OCI-LY3 (cell line): ENCODE results near the gene CCDC159.

Experiments used
- H2AFZ ChIP-seq: fragments of 200-600, 300-600 bp; shearing (Covaris generic); 2 replicates; pipeline ENCODE4 v1.6.0; 2014; ENCODE audit warnings: antibody characterized with exemption, low read depth, low read length
- H3K27ac ChIP-seq: fragments of 200-600, 300-600 bp; sonication (generic); 2 replicates; pipeline ENCODE4 v1.5.1; 2014; ENCODE audit warnings: mild to moderate bottlenecking, low read length, moderate library complexity, mixed read lengths
- H3K27me3 ChIP-seq: fragments of 200-600, 300-600 bp; sonication (generic); 2 replicates; pipeline ENCODE4 v1.6.1; 2014; ENCODE audit warnings: low read depth, low read length, mixed read lengths
- H3K36me3 ChIP-seq: fragments of 200-600, 300-600 bp; sonication (generic); replicated peaks from 2 replicates; pipeline ENCODE3; 2014; ENCODE audit warnings: low read depth, low read length, mixed read lengths
- H3K4me1 ChIP-seq: fragments of 300-600, 200-600 bp; sonication (generic); 2 replicates; pipeline ENCODE4 v1.6.1; 2014; ENCODE audit warnings: low read length, mixed read lengths
- H3K4me2 ChIP-seq: fragments of 200-600, 300-600 bp; sonication (generic); 2 replicates; pipeline ENCODE4 v1.6.1; 2014; ENCODE audit warnings: low read length, mixed read lengths
- H3K4me3 ChIP-seq: fragments of 300-600, 200-600 bp; sonication (generic); 2 replicates; pipeline ENCODE4 v1.5.1; 2014; ENCODE audit warnings: antibody characterized with exemption, mild to moderate bottlenecking, low read length, moderate library complexity
- H3K79me2 ChIP-seq: fragments of 300-600, 200-600 bp; shearing (Covaris generic); 2 replicates; pipeline ENCODE4 v1.6.1; 2014; ENCODE audit warnings: mild to moderate bottlenecking, low read length, mixed read lengths
- H3K9ac ChIP-seq: fragments of 300-600, 200-600 bp; shearing (Covaris generic); 2 replicates; pipeline ENCODE4 v1.6.0; 2014; ENCODE audit warnings: mild to moderate bottlenecking, low read length, moderate library complexity
- H3K9me3 ChIP-seq: fragments of 200-600, 300-600 bp; shearing (Covaris generic); 2 replicates; pipeline ENCODE4 v1.6.1; 2014; ENCODE audit warnings: low read length, mixed read lengths; ENCODE audit not compliant: insufficient read depth
- H4K20me1 ChIP-seq: fragments of 200-600, 300-600 bp; sonication (generic); 2 replicates; pipeline ENCODE4 v1.6.1; 2016; ENCODE audit warnings: low read length, mixed read lengths; ENCODE audit not compliant: insufficient read depth
- EZH2phosphoT487 ChIP-seq: fragments of 200-600 bp; shearing (Covaris generic); IDR thresholded peaks from 2 replicates; pipeline ENCODE4 v1.6.1; 2018; ENCODE audit warnings: antibody characterized with exemption, mixed run types, low read depth
- TF ChIP-seq, protein P1 (sequence below): fragments of 200-600, 300-600 bp; sonication (generic); IDR thresholded peaks from 2 replicates; pipeline ENCODE4 v1.5.1; 2014; ENCODE audit warnings: antibody characterized with exemption, low read length, low read depth

CCDC159 gene

GRCh38 chr19:11373166-11373884 is 27.0 kb downstream of the CCDC159 start:
- no peak for TF ChIP-seq EZH2phosphoT487
- TF ChIP-seq, protein P1, sequence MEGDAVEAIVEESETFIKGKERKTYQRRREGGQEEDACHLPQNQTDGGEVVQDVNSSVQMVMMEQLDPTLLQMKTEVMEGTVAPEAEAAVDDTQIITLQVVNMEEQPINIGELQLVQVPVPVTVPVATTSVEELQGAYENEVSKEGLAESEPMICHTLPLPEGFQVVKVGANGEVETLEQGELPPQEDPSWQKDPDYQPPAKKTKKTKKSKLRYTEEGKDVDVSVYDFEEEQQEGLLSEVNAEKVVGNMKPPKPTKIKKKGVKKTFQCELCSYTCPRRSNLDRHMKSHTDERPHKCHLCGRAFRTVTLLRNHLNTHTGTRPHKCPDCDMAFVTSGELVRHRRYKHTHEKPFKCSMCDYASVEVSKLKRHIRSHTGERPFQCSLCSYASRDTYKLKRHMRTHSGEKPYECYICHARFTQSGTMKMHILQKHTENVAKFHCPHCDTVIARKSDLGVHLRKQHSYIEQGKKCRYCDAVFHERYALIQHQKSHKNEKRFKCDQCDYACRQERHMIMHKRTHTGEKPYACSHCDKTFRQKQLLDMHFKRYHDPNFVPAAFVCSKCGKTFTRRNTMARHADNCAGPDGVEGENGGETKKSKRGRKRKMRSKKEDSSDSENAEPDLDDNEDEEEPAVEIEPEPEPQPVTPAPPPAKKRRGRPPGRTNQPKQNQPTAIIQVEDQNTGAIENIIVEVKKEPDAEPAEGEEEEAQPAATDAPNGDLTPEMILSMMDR = no peak
- H3K4me1 ChIP-seq = peaks cover 23% of the 10 kb centered on the region
- H3K9ac ChIP-seq = peak overlapping the region; percentile 83
- H3K79me2 ChIP-seq = peaks cover 10% of the 10 kb centered on the region
- no peaks in the 10 kb centered on the region for H3K9me3 ChIP-seq
- no peaks in the 10 kb centered on the region for H3K27me3 ChIP-seq
- H4K20me1 ChIP-seq = 0 out of 2 replicates have a peak, but pooled peaks cover 4% of the 10 kb centered on the region
- no peak overlapping the region for H3K27ac ChIP-seq
- H3K36me3 ChIP-seq = peaks cover 6% of the 10 kb centered on the region
- H3K4me2 ChIP-seq = peak overlapping the region; percentile 99
- peak overlapping the region; percentile 86 for H3K4me3 ChIP-seq
- H2AFZ ChIP-seq = peak overlapping the region; percentile 89

DNA sequence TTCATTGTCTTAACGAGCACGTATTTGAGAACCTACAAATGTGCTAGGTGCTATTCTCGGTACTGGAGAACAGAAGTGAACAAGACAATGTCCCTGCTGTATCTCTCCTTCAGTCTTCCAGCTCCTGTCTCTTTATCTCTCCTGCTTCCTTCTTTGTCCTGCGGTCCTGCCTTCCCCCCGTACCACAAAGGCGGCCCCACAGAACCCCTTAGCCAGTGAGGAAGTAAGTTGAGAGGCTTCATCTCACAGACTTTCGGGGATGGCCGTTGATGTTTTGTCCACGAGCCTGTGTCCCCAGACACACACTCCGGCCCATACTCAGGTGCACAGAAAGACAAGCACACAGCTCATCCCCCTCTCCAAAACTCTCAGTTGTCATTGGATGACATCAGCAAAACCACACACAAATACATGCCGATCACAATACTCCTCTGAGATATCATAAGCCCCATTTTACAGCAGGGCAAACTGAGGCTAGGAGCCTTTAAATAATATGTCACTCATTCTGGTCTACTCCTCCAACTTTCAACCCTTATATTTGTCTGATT is 27.6 kb downstream of the CCDC159 start:
- peak overlapping the region; percentile 15; the same call in 1 of the 2 replicates for H3K27ac ChIP-seq
- peak overlapping the region; percentile 89 for H2AFZ ChIP-seq
- TF ChIP-seq, protein P1 = no peak
- no peak for TF ChIP-seq EZH2phosphoT487
- peak overlapping the region; percentile 86 for H3K4me3 ChIP-seq
- no peaks in the 10 kb centered on the region for H3K27me3 ChIP-seq
- H3K9ac ChIP-seq = peak overlapping the region; percentile 83
- peaks cover 23% of the 10 kb centered on the region for H3K4me1 ChIP-seq
- H3K4me2 ChIP-seq = peak overlapping the region; percentile 99
- H3K36me3 ChIP-seq = peaks cover 6% of the 10 kb centered on the region
- H3K9me3 ChIP-seq = no peaks in the 10 kb centered on the region
- 0 out of 2 replicates have a peak, but pooled peaks cover 4% of the 10 kb centered on the region for H4K20me1 ChIP-seq
- H3K79me2 ChIP-seq = peaks cover 10% of the 10 kb centered on the region

DNA sequence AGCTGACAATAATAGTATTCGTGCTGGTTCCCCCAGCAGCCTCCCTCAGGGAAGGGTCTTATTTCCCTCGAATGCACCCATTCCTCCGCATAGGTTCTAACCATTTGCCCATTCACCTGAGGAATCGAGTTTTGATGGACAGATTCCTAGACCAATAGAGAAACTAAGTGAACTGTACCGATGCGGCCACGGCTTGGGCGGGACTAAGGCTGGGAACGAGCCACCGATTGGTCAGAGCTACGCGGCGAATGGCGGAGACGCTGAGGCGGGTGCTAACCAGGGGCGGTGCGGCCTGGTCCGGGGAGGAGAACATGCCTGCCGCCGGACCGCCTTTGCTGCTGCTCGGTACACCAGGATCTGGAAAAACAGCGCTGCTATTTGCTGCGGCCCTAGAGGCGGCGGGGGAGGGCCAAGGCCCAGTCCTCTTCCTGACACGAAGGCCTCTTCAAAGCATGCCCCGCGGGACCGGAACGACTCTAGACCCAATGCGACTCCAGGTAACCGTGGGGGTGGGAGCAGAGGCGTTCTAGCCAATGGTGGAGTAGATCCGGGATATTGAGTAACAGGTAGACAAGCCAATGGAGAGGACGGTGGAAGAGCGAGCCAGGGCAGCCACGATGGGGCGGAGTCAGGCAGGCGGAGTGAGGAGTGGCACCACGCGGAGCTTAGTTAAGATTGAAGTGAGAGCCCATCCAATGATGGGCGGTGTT is 28.3 kb downstream of the CCDC159 start, which contains the start of gene SWSAP1:
SWSAP1 (plus strand) TSS at position 234 of the 710 bp plus-strand sequence; CDS start at position 249, 15 bp downstream.
- peak within 1 kb of the TSS; percentile 89 for H2AFZ ChIP-seq
- TF ChIP-seq, protein P1 = no peak
- TF ChIP-seq EZH2phosphoT487 = no peak
- peaks cover 10% of the 10 kb centered on the region for H3K79me2 ChIP-seq
- H3K27ac ChIP-seq = peak within 1 kb of the TSS; percentile 78
- peak within 1 kb of the TSS; percentile 86 for H3K4me3 ChIP-seq
- peak within 1 kb of the TSS; percentile 99 for H3K4me2 ChIP-seq
- no peaks in the 10 kb centered on the region for H3K27me3 ChIP-seq
- H3K4me1 ChIP-seq = peaks cover 23% of the 10 kb centered on the region
- peaks cover 6% of the 10 kb centered on the region for H3K36me3 ChIP-seq
- no peaks in the 10 kb centered on the region for H3K9me3 ChIP-seq
- H3K9ac ChIP-seq = peak within 1 kb of the TSS; percentile 94
- 0 out of 2 replicates have a peak, but pooled peaks cover 1% of the 10 kb centered on the region for H4K20me1 ChIP-seq
